GM12864 (cell line): ENCODE data around the gene ZFPM1.

Experiments
- DNase-seq: peaks from one replicate; pipeline ENCODE4 v3.0.0-alpha.2; 2011; ENCODE audit warnings: low read depth
- H3K4me3 ChIP-seq: 2 replicates; pipeline ENCODE4 v1.5.1; 2011; ENCODE audit warnings: mild to moderate bottlenecking, low read depth, low read length, control low read depth
- CTCF ChIP-seq: IDR thresholded peaks from 2 replicates; pipeline ENCODE4 v1.5.1; 2011; ENCODE audit warnings: low read depth, mild to moderate bottlenecking, moderate library complexity, low read length, control low read depth, inconsistent platforms; ENCODE audit errors: missing control alignments

ZFPM1 gene

GRCh38 chr16:88582912-88583575 is 130.0 kb downstream of the ZFPM1 start:
- no peak for TF ChIP-seq CTCF
- DNase-seq, result no peak
- no peak overlapping the region for H3K4me3 ChIP-seq

DNA sequence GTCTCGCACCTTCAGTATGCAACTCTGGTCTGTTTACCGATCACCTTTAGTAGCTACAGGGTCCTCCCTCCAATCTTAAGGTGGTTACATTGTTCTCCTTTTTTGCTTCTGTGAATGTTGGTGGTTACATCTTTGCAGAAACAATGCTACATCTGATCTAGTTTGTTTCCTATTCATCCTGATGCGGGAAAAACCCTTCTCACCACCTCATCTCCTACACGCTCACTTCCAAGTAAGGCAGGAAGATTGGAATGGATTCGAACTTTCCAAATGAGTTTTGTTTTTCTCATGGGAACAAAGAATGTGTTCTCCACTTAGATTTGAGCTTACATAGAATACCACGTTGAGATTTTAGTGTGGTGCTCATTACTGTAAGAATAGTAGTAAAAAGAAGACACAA is 131.6 kb downstream of the ZFPM1 start:
- no peak for DNase-seq
- TF ChIP-seq CTCF, result no peak
- no peak overlapping the region for H3K4me3 ChIP-seq

- no peak overlapping the region for H3K4me3 ChIP-seq
- DNase-seq, result no peak
- no peak for TF ChIP-seq CTCF
Observed at GRCh38 chr16:88585269-88585668, 132.2 kb downstream of the ZFPM1 start.

DNA sequence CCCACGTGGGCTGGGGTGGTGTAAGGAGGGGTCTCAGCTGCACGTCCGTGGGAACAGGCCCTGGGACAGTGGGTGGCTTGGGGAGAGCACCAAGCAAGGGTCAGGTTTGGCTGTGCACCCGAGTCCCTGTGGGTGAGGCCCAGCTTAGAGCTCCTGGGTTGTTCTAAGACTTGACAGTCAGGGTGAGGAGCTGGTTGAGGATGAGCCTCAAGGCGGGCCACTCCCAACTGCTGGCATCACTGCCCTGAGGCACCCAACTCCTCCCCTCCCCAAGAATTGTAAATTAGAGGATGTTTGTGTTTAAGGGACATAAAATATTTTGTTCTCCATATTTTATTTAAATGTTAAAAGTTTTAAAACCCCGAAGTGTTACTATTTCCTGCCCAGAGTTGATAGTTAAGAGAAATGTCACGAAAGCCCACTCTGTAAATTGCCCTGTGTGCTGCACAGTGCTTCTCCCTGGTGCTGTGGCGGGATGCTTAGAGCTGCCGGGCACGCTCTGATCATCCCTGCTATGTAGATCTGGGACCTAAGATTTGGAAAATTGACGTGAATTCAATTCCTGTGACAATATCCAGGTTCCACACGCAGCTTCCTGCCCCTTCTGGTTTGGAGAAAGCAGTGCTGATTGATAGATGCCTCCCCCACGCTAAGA is 133.0 kb downstream of the ZFPM1 start:
- TF ChIP-seq CTCF, result no peak
- H3K4me3 ChIP-seq, result no peak overlapping the region

More for the DNA sequence above, 133.0 kb downstream of the ZFPM1 start:
- DNase-seq, result no peak
